Duodenal mucosa (tissue), 2 donors: ENCODE data around the gene CDC20.

Experiments used
- H3K27ac ChIP-seq: one replicate; pipeline ENCODE4 v1.7.0; 2013; ENCODE audit warnings: low read depth, low read length
- H3K27me3 ChIP-seq, 2 donors: one replicate each; pipeline ENCODE4 v1.7.0; 2013; ENCODE audit warnings: low read length in 2 of 2, control low read depth in 1 of 2; ENCODE audit not compliant: insufficient read depth in 2 of 2, control insufficient read depth in 1 of 2
- H3K36me3 ChIP-seq, 2 donors: one replicate each; pipeline ENCODE4 v1.7.0; 2013; ENCODE audit warnings: low read length in 2 of 2, control low read depth in 1 of 2; ENCODE audit not compliant: insufficient read depth in 2 of 2, control insufficient read depth in 1 of 2
- H3K4me1 ChIP-seq, 2 donors: one replicate each; pipeline ENCODE4 v1.7.0; 2013; ENCODE audit warnings: low read length in 2 of 2, control low read depth in 1 of 2; ENCODE audit not compliant: insufficient read depth in 2 of 2, control insufficient read depth in 1 of 2
- H3K4me3 ChIP-seq, 2 donors: one replicate each; pipeline ENCODE4 v1.7.0; 2013; ENCODE audit warnings: low read length in 2 of 2, low read depth in 1 of 2
- H3K9ac ChIP-seq, 2 donors: one replicate each; pipeline ENCODE4 v1.7.0; 2013; ENCODE audit warnings: low read length in 2 of 2, low read depth in 1 of 2
- H3K9me3 ChIP-seq, 2 donors: one replicate each; pipeline ENCODE4 v1.7.0; 2013; ENCODE audit warnings: low read length in 2 of 2, control low read depth in 1 of 2; ENCODE audit not compliant: control insufficient read depth in 1 of 2

CDC20 gene

DNA sequence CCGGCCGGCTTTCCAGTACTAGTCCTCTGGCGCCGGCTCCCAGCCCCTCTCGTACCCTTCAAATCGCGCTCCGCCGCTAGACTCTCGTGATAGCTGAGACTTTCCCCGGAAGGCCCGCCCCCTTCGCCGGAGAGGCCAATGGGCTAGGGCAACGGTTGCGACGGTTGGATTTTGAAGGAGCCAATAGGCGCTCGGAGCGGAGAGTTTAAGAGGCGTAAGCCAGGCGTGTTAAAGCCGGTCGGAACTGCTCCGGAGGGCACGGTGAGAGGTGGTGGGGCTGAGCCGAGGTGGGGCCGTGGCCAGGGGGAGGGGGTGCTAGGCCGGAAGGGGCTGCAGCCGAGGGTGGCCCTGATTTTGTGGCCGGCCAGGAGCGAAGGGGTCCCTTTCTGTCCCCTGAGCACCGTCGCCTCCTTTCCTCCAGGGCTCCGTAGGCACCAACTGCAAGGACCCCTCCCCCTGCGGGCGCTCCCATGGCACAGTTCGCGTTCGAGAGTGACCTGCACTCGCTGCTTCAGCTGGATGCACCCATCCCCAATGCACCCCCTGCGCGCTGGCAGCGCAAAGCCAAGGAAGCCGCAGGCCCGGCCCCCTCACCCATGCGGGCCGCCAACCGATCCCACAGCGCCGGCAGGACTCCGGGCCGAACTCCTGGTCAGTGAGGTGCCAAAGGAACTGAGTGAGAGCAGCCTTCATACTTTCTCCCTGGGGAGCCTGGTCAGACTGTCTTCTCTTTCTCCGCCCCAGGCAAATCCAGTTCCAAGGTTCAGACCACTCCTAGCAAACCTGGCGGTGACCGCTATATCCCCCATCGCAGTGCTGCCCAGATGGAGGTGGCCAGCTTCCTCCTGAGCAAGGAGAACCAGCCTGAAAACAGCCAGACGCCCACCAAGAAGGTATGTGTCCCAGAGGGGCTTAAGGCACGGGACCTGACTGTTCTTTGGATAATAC, at the start of gene CDC20:
Gene CDC20 (plus strand): TSS at position 236 of the 948 bp plus-strand sequence. CDS start 235 bp downstream, at position 471.
- H3K4me3 ChIP-seq: peak within 1 kb of the TSS; percentile 77 to 80
- peak within 1 kb of the TSS; percentile 84 to 90 for H3K9ac ChIP-seq
- H3K4me1 ChIP-seq: peaks cover 35 to 42% of the 10 kb centered on the region in 2 donors

DNA sequence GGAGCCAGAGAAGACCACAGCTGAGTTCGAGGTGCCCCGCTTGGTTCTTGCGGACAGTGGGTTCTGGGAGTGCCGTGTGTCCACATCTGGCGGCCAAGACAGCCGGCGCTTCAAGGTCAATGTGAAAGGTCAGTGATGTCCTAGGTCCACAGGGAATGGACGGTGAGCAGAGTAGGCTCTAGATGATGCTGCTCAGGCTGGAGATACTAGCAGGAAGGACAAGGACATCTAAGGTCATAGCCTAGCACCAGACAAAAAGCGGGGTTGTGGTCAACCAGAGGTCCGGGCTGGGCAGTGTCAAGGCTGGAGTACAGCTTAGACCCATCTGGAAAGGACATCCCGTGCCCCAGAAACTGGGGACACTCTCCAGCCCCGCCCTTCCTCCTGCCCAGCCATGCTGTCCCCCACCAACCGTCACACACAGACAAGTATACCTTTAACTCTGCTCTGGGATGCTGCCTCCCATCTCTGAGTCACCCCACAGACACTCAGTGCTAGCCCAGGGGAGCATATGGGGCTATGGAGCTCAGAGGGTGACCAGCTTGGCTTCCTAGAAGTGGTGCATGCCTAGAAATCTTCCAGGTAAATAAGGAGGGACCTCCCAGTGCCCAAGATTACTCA, 49.3 kb upstream of the CDC20 start:
- H3K27ac ChIP-seq: no peak overlapping the region
- no peaks in the 10 kb centered on the region for H3K36me3 ChIP-seq
- no peaks in the 10 kb centered on the region for H3K27me3 ChIP-seq
- H3K9ac ChIP-seq: no peak overlapping the region
- no peaks in the 10 kb centered on the region for H3K9me3 ChIP-seq
- peaks cover 8% of the 10 kb centered on the region in 2 donors for H3K4me1 ChIP-seq
- H3K4me3 ChIP-seq: no peak overlapping the region

More for the DNA sequence above, at the start of gene CDC20:
- Histone ChIP-seq H3K27ac (peak within 1 kb of the TSS; percentile 71), H3K36me3 (peaks cover 23 to 36% of the 10 kb centered on the region in 2 donors), H3K27me3 (no peaks in the 10 kb centered on the region), H3K9me3 (no peaks in the 10 kb centered on the region)

DNA sequence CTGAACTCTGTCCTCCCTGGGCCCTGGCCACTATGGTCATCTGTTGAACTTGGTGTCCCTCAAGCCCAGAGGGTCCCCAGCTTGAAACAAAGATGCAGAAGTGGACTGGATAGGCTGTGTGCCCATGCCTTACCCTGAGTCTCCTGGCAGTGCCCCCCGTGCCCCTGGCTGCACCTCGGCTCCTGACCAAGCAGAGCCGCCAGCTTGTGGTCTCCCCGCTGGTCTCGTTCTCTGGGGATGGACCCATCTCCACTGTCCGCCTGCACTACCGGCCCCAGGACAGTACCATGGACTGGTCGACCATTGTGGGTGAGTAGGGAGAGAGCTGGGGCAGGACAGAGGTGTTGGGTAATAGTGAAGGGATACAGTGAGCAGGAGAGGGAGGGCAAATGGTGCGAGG, 47.3 kb upstream of the CDC20 start:
- Histone ChIP-seq H3K27ac (no peak overlapping the region), H3K9ac (no peak overlapping the region), H3K4me3 (no peak overlapping the region), H3K9me3 (no peaks in the 10 kb centered on the region), H3K4me1 (peaks cover 0 to 4% of the 10 kb centered on the region in 2 donors), H3K36me3 (no peaks in the 10 kb centered on the region), H3K27me3 (no peaks in the 10 kb centered on the region)

DNA sequence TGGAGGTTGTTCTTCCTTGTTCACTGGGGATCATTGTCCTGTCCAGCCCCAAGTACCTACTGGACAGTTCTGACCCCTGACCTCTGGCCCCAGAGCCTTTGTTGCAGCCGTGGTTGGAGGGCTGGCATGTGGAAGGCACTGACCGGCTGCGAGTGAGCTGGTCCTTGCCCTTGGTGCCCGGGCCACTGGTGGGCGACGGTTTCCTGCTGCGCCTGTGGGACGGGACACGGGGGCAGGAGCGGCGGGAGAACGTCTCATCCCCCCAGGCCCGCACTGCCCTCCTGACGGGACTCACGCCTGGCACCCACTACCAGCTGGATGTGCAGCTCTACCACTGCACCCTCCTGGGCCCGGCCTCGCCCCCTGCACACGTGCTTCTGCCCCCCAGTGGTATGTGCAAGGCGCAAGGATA, 46.6 kb upstream of the CDC20 start:
- H3K9ac ChIP-seq: no peak overlapping the region
- no peak overlapping the region for H3K4me3 ChIP-seq
- no peaks in the 10 kb centered on the region for H3K27me3 ChIP-seq
- H3K4me1 ChIP-seq: peaks cover 0 to 4% of the 10 kb centered on the region in 2 donors
- no peaks in the 10 kb centered on the region for H3K9me3 ChIP-seq
- H3K36me3 ChIP-seq: no peaks in the 10 kb centered on the region
- no peak overlapping the region for H3K27ac ChIP-seq

DNA sequence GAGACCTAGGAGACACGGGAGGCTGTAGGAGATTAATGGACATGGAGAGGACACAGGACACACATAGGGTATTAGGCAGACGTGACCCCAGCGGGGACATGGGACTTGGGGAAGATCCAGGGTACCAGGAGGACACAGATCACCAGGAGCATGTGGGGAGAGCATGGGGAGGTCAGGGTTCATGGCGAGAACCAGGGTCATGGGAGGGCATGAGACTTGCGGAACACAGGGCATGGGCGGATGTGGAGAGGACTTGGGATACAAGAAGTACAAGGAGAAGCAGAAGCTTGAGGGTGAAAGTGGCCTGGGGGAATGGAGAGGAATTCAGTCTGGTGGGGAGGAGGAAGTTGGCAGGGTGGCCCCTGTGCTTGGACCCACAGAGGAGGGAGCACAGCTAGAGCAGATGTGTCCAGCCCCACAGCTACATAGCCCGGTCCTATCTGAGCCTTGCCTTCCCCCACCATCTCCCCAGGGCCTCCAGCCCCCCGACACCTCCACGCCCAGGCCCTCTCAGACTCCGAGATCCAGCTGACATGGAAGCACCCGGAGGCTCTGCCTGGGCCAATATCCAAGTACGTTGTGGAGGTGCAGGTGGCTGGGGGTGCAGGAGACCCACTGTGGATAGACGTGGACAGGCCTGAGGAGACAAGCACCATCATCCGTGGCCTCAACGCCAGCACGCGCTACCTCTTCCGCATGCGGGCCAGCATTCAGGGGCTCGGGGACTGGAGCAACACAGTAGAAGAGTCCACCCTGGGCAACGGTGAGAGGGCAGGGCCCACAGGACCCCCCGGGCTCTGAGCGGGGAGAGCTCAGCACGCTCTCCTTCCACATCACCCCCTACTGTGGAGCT, 45.9 kb upstream of the CDC20 start:
- H3K9me3 ChIP-seq: no peaks in the 10 kb centered on the region
- H3K4me3 ChIP-seq: no peak overlapping the region
- no peaks in the 10 kb centered on the region for H3K27me3 ChIP-seq
- no peak overlapping the region for H3K27ac ChIP-seq
- no peak overlapping the region for H3K9ac ChIP-seq
- no peaks in the 10 kb centered on the region for H3K36me3 ChIP-seq
- peaks cover 0 to 4% of the 10 kb centered on the region in 2 donors for H3K4me1 ChIP-seq

DNA sequence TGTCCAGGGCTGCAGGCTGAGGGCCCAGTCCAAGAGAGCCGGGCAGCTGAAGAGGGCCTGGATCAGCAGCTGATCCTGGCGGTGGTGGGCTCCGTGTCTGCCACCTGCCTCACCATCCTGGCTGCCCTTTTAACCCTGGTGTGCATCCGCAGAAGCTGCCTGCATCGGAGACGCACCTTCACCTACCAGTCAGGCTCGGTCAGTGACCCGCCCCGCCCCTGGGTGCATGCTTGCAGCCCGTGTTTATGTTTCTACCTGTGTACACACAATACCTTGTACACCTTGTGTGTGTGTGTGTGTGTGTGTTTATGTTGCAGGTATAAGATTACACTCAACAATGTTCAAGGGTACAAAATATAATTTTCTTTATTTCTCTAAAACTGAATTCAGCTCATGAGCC, 45.0 kb upstream of the CDC20 start:
- no peaks in the 10 kb centered on the region for H3K27me3 ChIP-seq
- H3K36me3 ChIP-seq: no peaks in the 10 kb centered on the region
- H3K4me1 ChIP-seq: peaks cover 0 to 4% of the 10 kb centered on the region in 2 donors
- H3K27ac ChIP-seq: no peak overlapping the region
- H3K9ac ChIP-seq: no peak overlapping the region
- H3K4me3 ChIP-seq: no peak overlapping the region
- H3K9me3 ChIP-seq: no peaks in the 10 kb centered on the region

DNA sequence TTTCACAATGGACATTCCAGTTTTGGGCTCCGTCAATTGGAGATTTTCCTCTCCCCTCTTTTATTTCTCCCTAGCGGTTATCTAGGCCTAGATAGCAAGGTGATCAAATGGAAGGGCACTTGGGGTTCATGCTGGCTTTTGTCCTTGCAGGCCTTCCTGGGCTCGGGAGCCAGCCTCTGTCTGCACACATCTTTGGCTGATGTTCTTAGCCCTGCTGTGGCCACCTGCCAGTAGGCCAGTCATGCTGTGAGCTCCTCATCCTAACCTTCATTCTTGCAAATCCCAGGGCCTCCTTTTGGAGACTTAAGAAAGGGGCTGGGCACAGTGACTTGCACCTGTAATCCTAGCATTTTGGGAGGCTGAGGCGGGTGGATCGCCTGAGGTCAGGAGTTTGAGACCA, 44.5 kb upstream of the CDC20 start:
- Histone ChIP-seq H3K27me3 (no peaks in the 10 kb centered on the region), H3K27ac (no peak overlapping the region), H3K9me3 (no peaks in the 10 kb centered on the region)

DNA sequence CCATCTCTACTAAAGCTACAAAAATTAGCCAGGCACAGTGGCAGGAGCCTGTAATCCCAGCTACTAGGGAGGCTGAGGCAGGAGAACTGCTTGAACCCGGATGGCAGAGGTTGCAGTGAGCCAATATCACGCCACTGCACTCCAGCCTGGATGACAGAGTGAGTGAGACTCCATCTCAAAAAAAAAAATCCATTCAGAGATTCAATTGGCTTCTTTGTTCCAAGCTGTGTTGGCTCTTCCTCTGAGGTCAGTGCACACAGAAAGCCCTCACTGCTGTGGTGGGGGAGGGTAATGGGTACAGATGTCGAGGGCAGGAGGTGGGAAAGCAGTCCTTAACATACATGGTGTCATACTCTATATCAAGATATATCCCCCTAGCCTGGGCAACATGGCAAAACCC, 43.3 kb upstream of the CDC20 start:
- H3K27ac ChIP-seq: no peak overlapping the region
- H3K4me1 ChIP-seq: peaks cover 0 to 4% of the 10 kb centered on the region in 2 donors
- H3K27me3 ChIP-seq: no peaks in the 10 kb centered on the region
- H3K36me3 ChIP-seq: no peaks in the 10 kb centered on the region
- H3K4me3 ChIP-seq: no peak overlapping the region
- H3K9me3 ChIP-seq: no peaks in the 10 kb centered on the region
- no peak overlapping the region for H3K9ac ChIP-seq

More for the DNA sequence above, 44.5 kb upstream of the CDC20 start:
- Histone ChIP-seq H3K4me1 (peaks cover 0 to 4% of the 10 kb centered on the region in 2 donors), H3K4me3 (no peak overlapping the region), H3K36me3 (no peaks in the 10 kb centered on the region), H3K9ac (no peak overlapping the region)

DNA sequence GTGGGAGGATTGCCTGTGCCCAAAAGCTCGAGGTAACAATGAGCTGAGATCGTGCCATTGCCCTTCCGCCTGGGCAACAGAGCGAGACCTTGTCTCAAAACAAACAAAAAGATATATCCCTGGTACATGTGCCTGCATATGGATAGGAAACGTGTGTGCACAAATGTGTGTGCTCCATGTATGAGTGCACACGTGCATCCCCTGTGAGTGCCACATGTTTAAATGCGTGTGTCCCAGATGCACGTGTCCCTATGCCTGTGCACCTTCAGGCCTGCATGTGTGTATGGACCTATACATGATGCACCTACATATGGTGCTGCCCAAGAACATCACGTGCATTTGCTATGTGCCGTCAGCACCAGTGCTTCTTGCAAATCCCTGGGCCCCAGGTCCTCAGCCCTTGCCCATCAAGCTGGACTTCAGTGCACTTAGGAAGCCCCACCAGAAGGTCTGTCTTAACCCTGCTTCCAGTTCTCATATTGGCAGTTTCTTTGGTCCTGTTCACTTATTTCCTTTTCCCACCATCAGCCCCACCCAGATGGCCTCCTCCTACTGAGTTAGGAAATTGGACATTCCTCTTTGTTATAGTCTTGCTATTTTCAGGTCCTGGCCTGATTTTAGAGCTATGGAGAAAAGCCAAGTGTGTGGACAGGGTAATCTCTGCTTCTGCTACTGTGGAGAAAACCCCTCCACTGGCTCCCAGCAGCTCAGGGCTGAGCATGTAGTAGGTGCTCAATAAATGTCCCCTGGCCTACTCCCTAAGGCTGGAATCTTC, 42.6 kb upstream of the CDC20 start:
- Histone ChIP-seq H3K27ac (no peak overlapping the region), H3K9ac (no peak overlapping the region), H3K27me3 (no peaks in the 10 kb centered on the region), H3K4me3 (no peak overlapping the region), H3K4me1 (peaks cover 0 to 4% of the 10 kb centered on the region in 2 donors), H3K9me3 (no peaks in the 10 kb centered on the region), H3K36me3 (no peaks in the 10 kb centered on the region)
